GM11168 (cell line): Measurements from ENCODE around the gene MIEF2.

Source experiments
- in situ Hi-C: fragments of 300-500 bp; cut with MboI; formaldehyde crosslinking; loops from one replicate; pipeline ENCODE4 v1.12.0; 2022; ENCODE audit warnings: low sequenced_read_pairs; ENCODE audit not compliant: unreplicated experiment

Gene MIEF2

GRCh38 chr17:18253947-18254821, 6.3 kb upstream of the MIEF2 start:
- in situ Hi-C loops: no loop called here

- in situ Hi-C loops: no loop called here
Observed at GRCh38 chr17:18254888-18255649, 5.4 kb upstream of the MIEF2 start.

GRCh38 chr17:18256351-18256750, 4.1 kb upstream of the MIEF2 start:
- in situ Hi-C loops: no loop called here

- in situ Hi-C loops: no loop called here
Observed at GRCh38 chr17:18256776-18257175, 3.7 kb upstream of the MIEF2 start.

- in situ Hi-C loops: no loop called here
Observed at GRCh38 chr17:18257268-18257981, 3.0 kb upstream of the MIEF2 start.

GRCh38 chr17:18257982-18258355, 2.5 kb upstream of the MIEF2 start:
- in situ Hi-C loops: no loop called here

- in situ Hi-C loops: no loop called here
Observed at GRCh38 chr17:18258356-18259038, 2.0 kb upstream of the MIEF2 start, which contains the start of gene FLII. Gene FLII, minus strand, starts transcription at chr17:18258738. Its CDS starts 48 bp downstream, at chr17:18258690.

GRCh38 chr17:18259621-18260331, 686 bp upstream of the MIEF2 start:
- in situ Hi-C loops: no loop called here

GRCh38 chr17:18261146-18261515, 669 bp downstream of the MIEF2 start:
- in situ Hi-C loops: no loop called here

- in situ Hi-C loops: no loop called here
Observed at GRCh38 chr17:18261659-18262058, 1.2 kb downstream of the MIEF2 start.

GRCh38 chr17:18262111-18262510, 1.6 kb downstream of the MIEF2 start:
- in situ Hi-C loops: no loop called here

GRCh38 chr17:18262641-18263040, 2.2 kb downstream of the MIEF2 start:
- in situ Hi-C loops: no loop called here

- in situ Hi-C loops: no loop called here
Observed at GRCh38 chr17:18263885-18264682, 3.6 kb downstream of the MIEF2 start.

GRCh38 chr17:18267366-18267765, 6.9 kb downstream of the MIEF2 start:
- in situ Hi-C loops: no loop called here

GRCh38 chr17:18267927-18268711, 7.7 kb downstream of the MIEF2 start:
- in situ Hi-C loops: no loop called here

GRCh38 chr17:18270046-18270931, 9.8 kb downstream of the MIEF2 start:
- in situ Hi-C loops: no loop called here

GRCh38 chr17:18277076-18277475, 16.6 kb downstream of the MIEF2 start:
- in situ Hi-C loops: no loop called here
